Right ventricle myocardium inferior (tissue), 1 donor: Measurements from ENCODE around the gene WBP1L. TPM values are rescaled to one million over a fixed set of nuclear protein-coding genes. Genes with fewer than 3 reads are reported as not detected.
"Not testable (repeated sequence)": the region's sequence is repeated elsewhere in the genome, so short reads cannot be mapped to it uniquely, and the experiment has no call there.

ENCODE experiments used
- ATAC-seq: fragments of 200-7000 bp; cut with Tn5 transposase; one replicate; pipeline ENCODE4 v1.9.1; 2020; ENCODE audit warnings: mild to moderate bottlenecking, moderate library complexity
- DNase-seq: peaks from one replicate; pipeline ENCODE4 v3.0.0; 2021; ENCODE audit errors: missing footprints
- intact Hi-C: fragments of 100-400 bp; cut with DNase I; formaldehyde crosslinking; loops from one replicate; pipeline ENCODE4 v1.11.0; 2022
- total RNA-seq: library from RNA; stranded (reverse); fragmentation: NEBNext Ultra II Directional; extraction: Animal tissue kit (Norgen Biotek cat#: 25700); gene quantifications from one replicate; pipeline ENCODE4 v1.2.1, GENCODE V29; 2021
- donor health status: DM: no; HTN: yes; CAD: no; lungs with severe emphysema.

The WBP1L gene
- total RNA-seq, 1 donor from 2014 or later: 25.9 TPM

GRCh38 chr10:102718220-102718619, 25.5 kb upstream of the WBP1L start:
- DNase-seq (no peak), ATAC-seq (no peak)
- intact Hi-C loops: no loop called here

GRCh38 chr10:102720337-102720736, 23.4 kb upstream of the WBP1L start:
- ATAC-seq (no peak), DNase-seq (no peak)
- intact Hi-C loops: loop anchor here (10.0 kb wide), 2 partner anchors 344 to 524 kb away; partner anchors contain the start of gene RPEL1

- intact Hi-C loops: loop anchor here (10.0 kb wide), 2 partner anchors 344 to 524 kb away; partner anchors contain the start of gene RPEL1
- ATAC-seq (no peak), DNase-seq (no peak)
Measured at GRCh38 chr10:102720775-102721301, 22.9 kb upstream of the WBP1L start.

- DNase-seq (no peak), ATAC-seq (no peak)
- intact Hi-C loops: loop anchor here (10.0 kb wide), 2 partner anchors 343 to 523 kb away; partner anchors contain the start of gene RPEL1
Measured at GRCh38 chr10:102721954-102722353, 21.8 kb upstream of the WBP1L start.

- intact Hi-C loops: loop anchor here (10.0 kb wide), 2 partner anchors 341 to 521 kb away; partner anchors contain the start of gene RPEL1
- ATAC-seq (no peak), DNase-seq (no peak)
Measured at GRCh38 chr10:102723989-102724388, 19.8 kb upstream of the WBP1L start.

- ATAC-seq: peak; percentile 21
- no peak for DNase-seq
- intact Hi-C loops: loop anchor here (10.0 kb wide), 2 partner anchors 339 to 519 kb away; partner anchors contain the start of gene RPEL1
Measured at GRCh38 chr10:102726274-102726673, 17.5 kb upstream of the WBP1L start.

- ATAC-seq: no peak
- no peak for DNase-seq
- intact Hi-C loops: loop anchor here (10.0 kb wide), 2 partner anchors 338 to 518 kb away; partner anchors contain the start of gene RPEL1
Measured at GRCh38 chr10:102727037-102727818, 16.5 kb upstream of the WBP1L start.

GRCh38 chr10:102729029-102730026, 14.4 kb upstream of the WBP1L start:
- intact Hi-C loops: loop anchor here (1.0 to 10.0 kb wide), 4 partner anchors 105 to 515 kb away; partner anchors contain the start of gene RPEL1
- ATAC-seq: peak; percentile 92
- DNase-seq: peak; percentile 94

- ATAC-seq (no peak), DNase-seq (no peak)
- intact Hi-C loops: no loop called here
Measured at GRCh38 chr10:102731222-102731800, 12.4 kb upstream of the WBP1L start.

GRCh38 chr10:102732661-102733060, 11.1 kb upstream of the WBP1L start:
- intact Hi-C loops: no loop called here
- DNase-seq (no peak), ATAC-seq (no peak)

GRCh38 chr10:102735065-102735562, 8.6 kb upstream of the WBP1L start:
- no peak for DNase-seq
- ATAC-seq: peak; percentile 63
- intact Hi-C loops: no loop called here

- intact Hi-C loops: no loop called here
- DNase-seq (no peak), ATAC-seq (no peak)
Measured at GRCh38 chr10:102738692-102739121, 5.0 kb upstream of the WBP1L start.

GRCh38 chr10:102740229-102740628, 3.5 kb upstream of the WBP1L start:
- ATAC-seq (no peak), DNase-seq (no peak)
- intact Hi-C loops: loop anchor here (5.0 to 10.0 kb wide), 2 partner anchors 77 to 495 kb away; no protein-coding TSS in a partner anchor

- intact Hi-C loops: loop anchor here (2.0 to 10.0 kb wide), 3 partner anchors 76 to 493 kb away; partner anchors contain the start of gene BORCS7
- DNase-seq: no peak
- no peak for ATAC-seq
Measured at GRCh38 chr10:102741726-102742237, 2.0 kb upstream of the WBP1L start.

- not testable (repeated sequence) for DNase-seq
- intact Hi-C loops: loop anchor here (2.0 to 10.0 kb wide), 3 partner anchors 75 to 492 kb away; partner anchors contain the start of gene BORCS7
Measured at GRCh38 chr10:102742313-102742712, 1.4 kb upstream of the WBP1L start.

GRCh38 chr10:102743078-102743587, 615 bp upstream of the WBP1L start:
- DNase-seq: no peak
- ATAC-seq: no peak
- intact Hi-C loops: loop anchor here (2.0 to 10.0 kb wide), 3 partner anchors 74 to 492 kb away; partner anchors contain the start of gene BORCS7

More at GRCh38 chr10:102742313-102742712, 1.4 kb upstream of the WBP1L start:
- not testable (repeated sequence) for ATAC-seq

GRCh38 chr10:102744374-102745051, 765 bp downstream of the WBP1L start:
- ATAC-seq: no peak
- intact Hi-C loops: loop anchor here (2.0 to 10.0 kb wide), 3 partner anchors 30 to 490 kb away; no protein-coding TSS in a partner anchor
- DNase-seq: no peak
